ENCODE measurements around the gene NADK2. TPM values are rescaled to one million over a fixed set of nuclear protein-coding genes. Genes with fewer than 3 reads are reported as not detected.

NADK2 gene
- total and polyA plus RNA-seq, 12 donors, result 9.8 to 53.5 (median 37.7) TPM

DNA sequence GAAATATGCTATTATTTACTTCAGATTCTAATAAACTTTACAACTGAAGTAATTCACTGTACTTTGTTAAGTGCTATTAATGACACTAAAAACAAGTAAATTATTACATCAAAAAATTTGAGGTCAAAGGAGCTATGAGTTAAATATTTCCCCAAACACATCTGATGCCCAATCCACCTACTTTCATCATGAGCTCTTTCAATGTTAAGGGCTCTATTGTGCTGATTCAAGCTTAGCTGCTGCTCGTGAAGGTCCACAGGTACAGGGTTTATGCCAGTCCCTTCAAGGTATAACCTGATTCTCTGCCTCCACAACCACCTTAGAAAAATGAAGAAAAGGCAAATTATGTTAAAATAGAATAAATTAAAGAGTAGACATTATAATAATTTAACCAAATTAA is 24.2 kb downstream of the NADK2 start:
- H3K4me1 ChIP-seq, result no peaks in the 10 kb centered on the region
- H3K27ac ChIP-seq, result no peak overlapping the region
- WGBS, 2 donors, result 89 to 90% methylated on average over 1 of the region's 1 CpG
- no peaks in the 10 kb centered on the region for H3K27me3 ChIP-seq
- no peaks in the 10 kb centered on the region for H3K9me3 ChIP-seq
- H3K36me3 ChIP-seq, result peaks cover 0 to 98% (median 10%) of the 10 kb centered on the region in 9 donors
- ATAC-seq (no peak), DNase-seq (no peak)
- H3K4me3 ChIP-seq, result no peak overlapping the region
- intact Hi-C loops (cut with DNase I), result no loop called here
- TF ChIP-seq, protein P1, sequence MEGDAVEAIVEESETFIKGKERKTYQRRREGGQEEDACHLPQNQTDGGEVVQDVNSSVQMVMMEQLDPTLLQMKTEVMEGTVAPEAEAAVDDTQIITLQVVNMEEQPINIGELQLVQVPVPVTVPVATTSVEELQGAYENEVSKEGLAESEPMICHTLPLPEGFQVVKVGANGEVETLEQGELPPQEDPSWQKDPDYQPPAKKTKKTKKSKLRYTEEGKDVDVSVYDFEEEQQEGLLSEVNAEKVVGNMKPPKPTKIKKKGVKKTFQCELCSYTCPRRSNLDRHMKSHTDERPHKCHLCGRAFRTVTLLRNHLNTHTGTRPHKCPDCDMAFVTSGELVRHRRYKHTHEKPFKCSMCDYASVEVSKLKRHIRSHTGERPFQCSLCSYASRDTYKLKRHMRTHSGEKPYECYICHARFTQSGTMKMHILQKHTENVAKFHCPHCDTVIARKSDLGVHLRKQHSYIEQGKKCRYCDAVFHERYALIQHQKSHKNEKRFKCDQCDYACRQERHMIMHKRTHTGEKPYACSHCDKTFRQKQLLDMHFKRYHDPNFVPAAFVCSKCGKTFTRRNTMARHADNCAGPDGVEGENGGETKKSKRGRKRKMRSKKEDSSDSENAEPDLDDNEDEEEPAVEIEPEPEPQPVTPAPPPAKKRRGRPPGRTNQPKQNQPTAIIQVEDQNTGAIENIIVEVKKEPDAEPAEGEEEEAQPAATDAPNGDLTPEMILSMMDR (IDR thresholded peaks at IDR 0.05), result no peak

DNA sequence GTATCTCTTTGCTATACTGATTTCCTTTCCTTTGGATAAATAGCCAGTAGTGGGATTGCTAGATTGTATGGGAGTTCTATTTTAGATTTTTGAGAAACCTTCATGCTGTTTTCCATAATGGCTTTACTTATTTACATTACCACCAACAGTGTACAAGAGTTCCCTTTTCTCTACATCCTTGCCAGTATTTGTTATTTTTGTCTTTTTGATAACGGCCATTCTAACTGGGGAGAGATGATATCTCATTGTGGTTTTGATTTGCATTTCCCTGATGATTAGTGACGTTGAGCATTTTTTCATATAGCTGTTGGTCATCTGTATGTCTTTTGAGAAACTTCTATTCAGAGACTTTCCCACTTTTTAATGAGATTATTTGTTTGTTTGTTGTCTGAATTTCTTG is 25.8 kb downstream of the NADK2 start:
- 54 to 56% methylated on average over 2 of the region's 2 CpGs for WGBS, 2 donors
- Histone ChIP-seq H3K27me3 (no peaks in the 10 kb centered on the region), H3K4me1 (no peaks in the 10 kb centered on the region), H3K36me3 (peaks cover 0 to 98% (median 8%) of the 10 kb centered on the region in 9 donors), H3K27ac (no peak overlapping the region), H3K4me3 (no peak overlapping the region), H3K9me3 (no peaks in the 10 kb centered on the region)
- ATAC-seq (no peak), DNase-seq (no peak)
- TF ChIP-seq, protein P1 (IDR thresholded peaks at IDR 0.05), result no peak
- intact Hi-C loops (cut with DNase I), result no loop called here

DNA sequence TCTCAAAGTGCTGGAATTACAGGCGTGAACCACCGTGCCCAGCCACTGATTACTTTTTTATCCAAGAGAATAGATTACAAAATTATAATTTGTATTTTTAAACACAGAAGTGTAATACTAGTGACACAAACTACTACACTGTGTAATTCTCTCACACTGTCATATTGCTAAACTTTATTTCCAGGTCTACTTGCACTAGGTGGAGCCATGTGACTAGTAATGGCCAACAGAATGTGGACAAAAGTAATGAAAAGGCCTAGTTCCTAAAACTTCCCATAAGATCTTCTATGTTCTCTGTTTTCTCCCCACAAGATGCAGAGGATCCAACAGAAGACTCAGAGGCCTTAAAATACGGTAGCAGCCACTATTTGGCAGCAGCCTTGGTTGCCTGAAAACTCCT is 27.3 kb downstream of the NADK2 start:
- no peak for ATAC-seq
- 85 to 91% methylated on average over 3 of the region's 3 CpGs for WGBS, 2 donors
- Histone ChIP-seq H3K4me3 (no peak overlapping the region), H3K27me3 (no peaks in the 10 kb centered on the region), H3K27ac (no peak overlapping the region), H3K4me1 (no peaks in the 10 kb centered on the region), H3K9me3 (no peaks in the 10 kb centered on the region), H3K36me3 (peaks cover 0 to 97% (median 5%) of the 10 kb centered on the region in 9 donors)
- DNase-seq, result no peak
- intact Hi-C loops (cut with DNase I), result no loop called here
- TF ChIP-seq, protein P1 (IDR thresholded peaks at IDR 0.05), result peak in 4 of 9 donors; percentile 12 to 34 (median 20)

DNA sequence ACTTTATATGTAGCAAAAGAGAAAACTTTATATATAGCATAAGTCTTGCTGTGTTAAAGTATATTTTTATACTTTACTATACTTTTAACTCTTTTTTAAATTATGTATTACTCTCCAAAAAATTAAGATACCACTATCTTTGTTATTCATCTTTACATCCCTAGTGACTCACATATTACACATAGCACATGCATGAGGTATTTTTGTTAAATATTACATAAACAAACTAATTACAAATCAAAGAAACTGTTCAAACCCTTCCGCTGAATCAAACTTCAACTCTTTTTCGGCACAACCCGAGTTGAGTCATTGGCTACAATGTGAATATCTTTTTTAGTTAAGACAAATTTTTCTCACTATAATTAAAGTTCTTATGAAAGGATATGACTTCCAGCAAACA is 32.1 kb downstream of the NADK2 start:
- DNase-seq (no peak), ATAC-seq (no peak)
- H3K27ac ChIP-seq, result no peak overlapping the region
- H3K36me3 ChIP-seq, result peaks cover 0 to 93% (median 5%) of the 10 kb centered on the region in 9 donors
- no peaks in the 10 kb centered on the region for H3K9me3 ChIP-seq
- intact Hi-C loops (cut with DNase I), result no loop called here
- TF ChIP-seq, protein P1 (IDR thresholded peaks at IDR 0.05), result no peak
- H3K4me3 ChIP-seq, result no peak overlapping the region
- H3K4me1 ChIP-seq, result no peaks in the 10 kb centered on the region
- WGBS, 2 donors, result 93 to 95% methylated on average over 3 of the region's 3 CpGs
- H3K27me3 ChIP-seq, result no peaks in the 10 kb centered on the region

Data from heart right ventricle (tissue), 16 donors.